NOMO-1 treated with DMSO at 0.1 percent for 48 hours (cell line): Measurements from ENCODE around the gene ZBTB8A.
"Not testable (repeated sequence)": the region's sequence is repeated elsewhere in the genome, so short reads cannot be mapped to it uniquely, and the experiment has no call there.

Source experiments
- DNase-seq: peaks from one replicate; lab custom pipeline; 2025; ENCODE audit not compliant: unreplicated experiment; lab: John Stamatoyannopoulos, UW

Gene ZBTB8A

DNA sequence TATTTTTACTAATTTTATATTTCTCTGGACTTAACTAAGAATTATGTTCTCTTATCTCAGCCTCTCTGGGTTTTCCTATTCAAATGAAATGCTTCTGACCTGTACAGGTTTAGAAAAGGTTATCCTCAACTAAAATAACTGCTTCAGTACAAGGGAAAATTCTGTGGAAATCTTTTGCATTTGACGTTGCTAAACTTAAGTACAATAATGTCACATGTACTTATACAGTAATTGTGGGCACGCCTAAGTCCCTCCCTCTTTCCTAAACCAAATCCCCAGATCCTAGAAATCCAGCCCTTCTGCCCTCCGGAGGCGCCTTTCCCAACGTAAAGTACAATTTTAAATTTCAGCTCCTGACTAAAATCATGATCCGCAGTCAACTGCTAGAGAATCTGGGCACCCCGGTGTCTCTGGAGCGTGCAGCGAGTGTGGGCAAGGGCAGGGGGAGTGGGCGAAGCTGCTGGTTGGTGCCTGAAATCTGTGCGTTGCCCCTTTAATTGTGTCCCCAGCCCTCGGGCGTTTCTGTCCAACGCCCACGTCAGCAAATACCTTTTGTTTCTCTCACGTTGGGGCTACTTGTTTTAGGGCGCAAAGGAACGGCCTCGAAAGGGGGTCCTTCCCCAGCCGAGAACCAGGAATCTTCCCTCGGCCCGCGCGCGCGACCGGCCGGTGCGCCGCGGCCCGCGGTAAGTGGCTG is at the start of gene ZBTB8A:
ZBTB8A (plus strand) TSS at position 541 of the 697 bp plus-strand sequence. CDS start 53,505 bp downstream, outside the sequence.
- peak; percentile 44 for DNase-seq

- DNase-seq, result no peak
Observed at GRCh38 chr1:32489774-32490454, 49.3 kb upstream of the ZBTB8A start.

DNA sequence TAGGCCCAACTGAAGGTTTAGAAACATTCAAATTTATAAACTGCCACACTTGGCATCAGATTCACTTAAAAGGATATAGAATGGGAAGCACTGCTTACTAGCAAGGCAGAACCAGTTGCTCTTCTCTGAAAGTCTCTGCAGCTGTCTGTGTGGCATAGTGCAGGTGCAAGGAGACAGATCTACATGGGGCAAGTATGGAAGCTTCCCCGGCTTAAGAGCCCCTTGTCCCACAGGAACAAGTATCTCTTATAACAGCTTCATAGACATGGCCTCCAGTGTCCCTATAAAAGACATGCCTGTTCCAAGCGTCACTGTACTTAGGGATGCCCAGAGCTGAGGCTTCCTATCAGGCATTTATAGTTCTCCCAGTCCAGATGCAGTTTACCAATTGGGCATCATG is 47.8 kb upstream of the ZBTB8A start:
- no peak for DNase-seq

DNA sequence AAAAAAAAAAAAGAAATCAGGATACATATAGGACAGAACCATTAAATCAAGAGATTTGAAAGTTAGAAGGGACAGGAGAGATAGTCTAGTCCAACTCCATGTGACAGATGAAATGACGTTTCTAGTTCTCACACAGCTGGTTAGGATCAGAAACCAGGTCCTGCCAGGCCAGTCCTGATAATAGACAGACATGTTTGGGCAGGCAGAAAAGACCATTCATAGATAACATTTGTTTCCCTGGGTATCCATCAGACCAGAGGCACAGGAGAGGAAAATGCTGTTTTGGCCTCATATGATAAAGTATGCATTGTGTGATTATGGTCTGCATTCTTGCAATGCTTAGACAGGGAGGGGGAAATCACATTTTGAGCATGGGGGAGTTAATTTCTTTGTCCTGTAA is 45.0 kb upstream of the ZBTB8A start:
- no peak for DNase-seq

DNA sequence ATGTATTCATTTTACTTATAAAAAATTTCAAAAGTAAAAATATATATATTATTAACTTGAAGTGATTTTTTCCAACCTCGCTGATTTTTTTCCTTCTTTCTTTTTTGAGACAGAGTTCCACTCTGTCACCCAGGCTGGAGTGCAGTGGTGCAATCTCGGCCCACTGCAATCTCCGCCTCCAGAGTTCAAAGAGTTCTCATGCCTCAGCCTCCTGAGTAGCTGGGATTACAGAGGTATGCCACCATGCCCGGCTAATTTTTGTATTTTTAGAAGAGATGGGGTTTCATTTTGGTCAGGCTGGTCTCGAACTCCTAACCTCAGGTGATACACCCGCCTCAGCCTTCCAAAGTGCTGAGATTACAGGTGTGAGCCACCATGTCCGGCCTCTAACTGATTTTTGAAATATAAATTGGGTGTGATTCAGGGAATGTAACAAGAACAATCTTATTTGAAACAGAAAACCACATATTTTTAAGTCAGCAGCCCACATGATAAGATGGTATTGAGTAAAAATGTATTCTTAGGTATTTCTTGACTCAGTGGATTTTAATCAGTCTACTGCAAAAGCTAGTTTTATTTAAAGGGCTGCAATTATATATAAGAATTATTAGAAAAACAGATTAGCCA is 44.4 kb upstream of the ZBTB8A start:
- no peak for DNase-seq

DNA sequence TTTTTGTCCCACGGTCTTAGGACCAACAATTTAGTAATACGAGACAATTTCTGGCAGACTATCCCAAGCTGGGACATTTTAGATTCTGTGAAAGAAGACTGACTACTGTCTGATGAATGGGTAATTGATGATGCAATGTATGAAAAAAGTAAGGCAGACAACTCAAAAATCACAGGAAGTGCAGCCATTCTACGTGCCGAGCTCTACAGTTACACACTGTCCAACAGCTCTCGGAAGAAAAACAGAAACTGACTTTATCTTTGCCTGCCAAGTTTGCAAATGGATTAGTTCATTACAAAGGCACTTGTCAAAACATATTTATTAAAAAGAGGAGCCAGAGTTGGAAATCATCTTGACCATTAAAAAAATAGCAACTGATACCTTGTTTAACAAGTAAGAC is 43.1 kb upstream of the ZBTB8A start:
- DNase-seq, result peak; percentile 28

- no peak for DNase-seq
Observed at GRCh38 chr1:32498751-32499150, 40.5 kb upstream of the ZBTB8A start.

GRCh38 chr1:32500387-32501209 is 38.6 kb upstream of the ZBTB8A start:
- DNase-seq, result peak; percentile 68

- DNase-seq, result no peak
Observed at GRCh38 chr1:32501865-32502264, 37.4 kb upstream of the ZBTB8A start.

- DNase-seq, result no peak
Observed at GRCh38 chr1:32503153-32503552, 36.1 kb upstream of the ZBTB8A start.

DNA sequence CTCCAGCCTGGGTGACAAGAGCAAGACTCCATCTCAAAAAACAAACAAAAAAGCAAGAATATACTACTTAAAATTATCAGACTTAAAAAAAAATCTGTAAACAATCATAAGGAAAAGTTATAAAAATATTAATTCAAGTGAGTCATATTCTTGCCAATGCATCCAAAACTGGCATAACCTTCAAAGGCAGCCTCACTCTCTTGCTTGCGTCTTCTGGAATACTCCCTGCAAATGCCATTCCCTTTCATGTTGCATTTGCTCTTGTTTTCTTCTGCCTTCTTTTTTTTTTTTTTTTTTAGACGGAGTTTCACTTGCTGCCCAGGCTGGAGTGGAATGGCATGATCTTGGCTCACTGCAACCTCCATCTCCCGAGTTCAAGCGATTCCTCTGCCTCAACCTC is 32.2 kb upstream of the ZBTB8A start:
- no peak for DNase-seq

GRCh38 chr1:32508761-32509160 is 30.5 kb upstream of the ZBTB8A start:
- no peak for DNase-seq

DNA sequence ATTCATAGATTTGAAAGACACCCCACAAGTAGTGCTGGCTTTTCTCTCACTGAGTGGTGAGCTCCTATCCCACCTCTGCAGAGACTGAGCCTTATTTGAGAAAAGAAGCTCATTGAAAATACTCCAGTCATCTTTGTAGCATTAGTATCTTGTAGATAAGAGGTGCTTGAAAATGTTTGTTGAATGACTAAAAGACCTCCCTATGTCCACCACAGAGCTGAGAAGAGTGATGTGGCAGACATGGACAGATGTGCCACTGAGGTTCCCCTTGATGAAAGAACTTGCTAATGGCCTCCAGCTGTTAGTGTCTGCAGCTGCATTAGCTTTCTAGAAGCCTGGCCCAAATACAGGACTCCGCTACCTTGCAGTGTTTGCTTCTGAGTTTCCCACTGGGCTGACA is 29.3 kb upstream of the ZBTB8A start:
- no peak for DNase-seq

DNA sequence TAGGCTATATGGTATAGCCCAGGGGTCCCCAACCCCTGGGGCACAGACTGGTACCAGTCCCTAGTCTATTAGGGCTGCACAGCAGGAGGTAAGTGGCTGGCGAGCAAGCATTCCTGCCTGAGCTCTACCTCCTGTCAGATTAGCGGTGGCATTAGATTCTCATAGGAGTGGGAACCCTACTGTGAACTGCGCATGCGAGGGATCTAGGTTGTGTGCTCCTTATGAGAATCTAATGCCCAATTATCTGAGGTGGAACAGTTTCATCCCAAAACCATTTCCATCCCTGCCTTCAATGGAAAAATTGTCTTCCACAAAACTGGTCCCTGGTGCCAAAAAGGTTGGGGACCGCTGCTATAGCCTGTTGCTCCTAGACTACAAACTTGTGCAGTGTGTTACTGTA is 22.8 kb upstream of the ZBTB8A start:
- DNase-seq, result no peak

- DNase-seq, result no peak
Observed at GRCh38 chr1:32518976-32519375, 20.3 kb upstream of the ZBTB8A start.

- DNase-seq, result no peak
Observed at GRCh38 chr1:32521165-32521564, 18.1 kb upstream of the ZBTB8A start.

- no peak for DNase-seq
Observed at GRCh38 chr1:32525053-32525452, 14.2 kb upstream of the ZBTB8A start.

DNA sequence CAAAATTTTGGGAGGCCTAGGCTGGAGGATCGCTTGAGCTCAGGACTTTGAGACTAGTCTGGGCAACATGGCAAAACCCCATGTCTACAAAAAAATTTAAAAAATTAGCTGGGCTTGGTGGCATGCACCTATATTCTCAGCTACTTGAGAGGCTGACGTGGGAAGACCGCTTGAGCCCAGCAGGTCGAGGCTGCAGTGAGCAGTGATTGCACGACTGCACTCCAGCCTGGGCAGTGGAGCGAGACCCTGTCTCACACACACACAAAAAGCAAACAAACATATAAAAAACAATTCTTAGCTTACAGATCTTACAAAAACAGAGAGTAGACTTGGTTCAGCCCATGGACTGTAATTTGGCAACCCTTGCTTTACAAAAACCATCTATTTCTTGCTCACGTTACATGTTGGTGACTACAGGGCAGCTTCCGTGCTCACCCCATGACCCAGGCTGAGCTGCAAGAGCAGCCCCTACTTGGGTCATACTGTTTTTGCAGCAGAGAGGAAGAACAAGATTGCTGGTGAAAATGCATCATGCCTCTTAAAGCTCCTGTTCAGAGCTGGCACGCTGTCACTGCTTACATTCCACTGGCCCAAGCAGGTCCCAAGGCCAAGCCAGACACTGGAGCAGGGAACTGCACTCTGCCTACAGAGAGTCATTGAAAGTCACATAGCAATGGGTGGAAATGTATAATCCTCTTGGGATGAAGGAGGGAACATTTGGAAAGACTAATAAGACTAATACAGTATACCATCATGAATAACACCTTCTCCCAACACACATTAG is 13.4 kb upstream of the ZBTB8A start:
- DNase-seq, result no peak

DNA sequence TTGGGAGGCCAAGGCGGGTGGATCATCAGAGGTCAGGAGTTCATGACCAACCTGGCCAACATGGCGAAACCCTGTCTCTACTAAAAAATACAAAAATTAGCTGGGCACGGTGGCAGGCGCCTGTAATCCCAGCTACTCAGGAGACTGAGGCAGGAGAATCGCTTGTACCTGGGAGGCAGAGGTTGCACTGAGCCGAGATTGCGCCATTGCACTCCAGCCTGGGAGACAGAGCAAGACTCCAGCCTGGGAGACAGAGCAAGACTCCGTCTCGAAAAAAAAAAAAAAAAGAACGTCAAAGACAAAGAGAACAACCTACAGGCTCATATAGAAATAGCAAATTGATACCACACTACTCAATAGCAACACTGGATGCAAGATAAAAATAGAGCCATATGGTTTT is 10.7 kb upstream of the ZBTB8A start:
- DNase-seq, result not testable (repeated sequence)

DNA sequence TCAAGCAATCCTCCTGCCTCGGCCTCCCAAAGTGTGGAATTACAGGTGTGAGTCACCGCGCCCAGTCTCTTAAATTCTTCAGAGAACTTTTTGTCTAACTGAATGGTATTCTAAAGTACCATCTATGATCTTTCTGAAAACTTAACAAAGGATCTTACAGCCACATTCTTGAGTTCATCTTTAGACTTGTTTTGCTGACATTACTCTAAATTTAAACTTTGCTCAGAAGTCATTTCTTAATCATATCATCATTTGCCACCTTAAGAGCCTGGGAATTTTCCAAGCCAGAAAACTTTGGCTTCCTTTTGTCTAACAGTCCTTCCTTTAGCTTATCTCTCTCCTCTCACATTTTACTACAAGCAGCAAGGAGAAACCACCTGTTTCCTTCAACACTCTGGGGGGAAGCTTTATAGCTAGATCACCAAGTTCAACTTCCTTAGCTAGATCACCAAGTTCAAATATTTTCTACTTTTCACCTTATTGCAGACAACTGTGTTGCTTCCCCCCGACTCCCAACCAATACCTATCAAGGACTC is 5.4 kb upstream of the ZBTB8A start:
- DNase-seq, result no peak
